Measurements from ENCODE around the gene HTATSF1. TPM values are rescaled to one million over a fixed set of nuclear protein-coding genes. Genes with fewer than 3 reads are reported as not detected.
A peak's percentile ranks its signal among the peaks of the same experiment; 100 is the strongest.

The HTATSF1 gene
- total RNA-seq (2014; rRNA removed; shearing (Covaris generic); ENCODE audit: low replicate concordance) = 25.3 and 48.1 TPM in 2 replicates

GRCh38 chrX:136497556-136498052, at the start of gene HTATSF1:
TSS of gene HTATSF1 (plus strand) at chrX:136497592. CDS start at chrX:136497685, 93 bp downstream.
- Histone ChIP-seq H3K27ac (ENCODE audit: low read length) (peak within 1 kb of the TSS; percentile 71), H3K9me3 (ENCODE audit: low read length) (no peaks in the 10 kb centered on the region), H3K27me3 (ENCODE audit: low read length) (no peaks in the 10 kb centered on the region), H3K4me1 (ENCODE audit: low read length) (peaks cover 21% of the 10 kb centered on the region), H2AFZ (ENCODE audit: low read length) (0 out of 2 replicates have a peak within 1 kb of the TSS, but pooled peaks have one; percentile 64), H4K20me1 (ENCODE audit: insufficient read depth, low read depth, low read length) (no peaks in the 10 kb centered on the region), H3K36me3 (ENCODE audit: insufficient read depth, low read length) (peaks cover 16% of the 10 kb centered on the region; the same call in 1 of the 2 replicates), H3K79me2 (ENCODE audit: low read length) (peaks cover 26% of the 10 kb centered on the region), H3K4me3 (ENCODE audit: low read length) (peak within 1 kb of the TSS; percentile 77), H3K9me2 (replicated peaks; ENCODE audit: insufficient read depth, low read length) (no peaks in the 10 kb centered on the region), H3K4me2 (ENCODE audit: low read depth, low read length, poor library complexity, severe bottlenecking) (peak within 1 kb of the TSS; percentile 70), H3K9ac (ENCODE audit: low read length) (peak within 1 kb of the TSS; percentile 87)
- DNase-seq = peak; percentile 57

- no peak overlapping the region for H3K4me3 ChIP-seq (ENCODE audit: low read length)
- no peak overlapping the region for H3K4me2 ChIP-seq (ENCODE audit: low read depth, low read length, poor library complexity, severe bottlenecking)
- DNase-seq = no peak
- H3K36me3 ChIP-seq (ENCODE audit: insufficient read depth, low read length) = no peaks in the 10 kb centered on the region
- H3K27ac ChIP-seq (ENCODE audit: low read length) = no peak overlapping the region
- no peak overlapping the region for H3K9ac ChIP-seq (ENCODE audit: low read length)
- H3K79me2 ChIP-seq (ENCODE audit: low read length) = no peaks in the 10 kb centered on the region
- H3K9me2 ChIP-seq (replicated peaks; ENCODE audit: insufficient read depth, low read length) = no peaks in the 10 kb centered on the region
- H3K27me3 ChIP-seq (ENCODE audit: low read length) = no peaks in the 10 kb centered on the region
- no peaks in the 10 kb centered on the region for H3K9me3 ChIP-seq (ENCODE audit: low read length)
- H4K20me1 ChIP-seq (ENCODE audit: insufficient read depth, low read depth, low read length) = no peaks in the 10 kb centered on the region
- no peaks in the 10 kb centered on the region for H3K4me1 ChIP-seq (ENCODE audit: low read length)
- no peak overlapping the region for H2AFZ ChIP-seq (ENCODE audit: low read length)
These were observed 49.4 kb upstream of the HTATSF1 start for GRCh38 chrX:136447968-136448367.

GRCh38 chrX:136450050-136450830, 47.2 kb upstream of the HTATSF1 start:
- no peak overlapping the region for H3K4me2 ChIP-seq (ENCODE audit: low read depth, low read length, poor library complexity, severe bottlenecking)

GRCh38 chrX:136452614-136453013, 44.8 kb upstream of the HTATSF1 start:
- Histone ChIP-seq H3K4me3 (ENCODE audit: low read length) (no peak overlapping the region), H3K9me3 (ENCODE audit: low read length) (no peaks in the 10 kb centered on the region), H3K4me2 (ENCODE audit: low read depth, low read length, poor library complexity, severe bottlenecking) (no peak overlapping the region), H3K36me3 (ENCODE audit: insufficient read depth, low read length) (no peaks in the 10 kb centered on the region), H4K20me1 (ENCODE audit: insufficient read depth, low read depth, low read length) (no peaks in the 10 kb centered on the region), H3K9ac (ENCODE audit: low read length) (no peak overlapping the region), H3K27ac (ENCODE audit: low read length) (no peak overlapping the region), H3K79me2 (ENCODE audit: low read length) (no peaks in the 10 kb centered on the region), H3K4me1 (ENCODE audit: low read length) (no peaks in the 10 kb centered on the region), H3K27me3 (ENCODE audit: low read length) (no peaks in the 10 kb centered on the region), H3K9me2 (replicated peaks; ENCODE audit: insufficient read depth, low read length) (no peaks in the 10 kb centered on the region), H2AFZ (ENCODE audit: low read length) (no peak overlapping the region)
- no peak for DNase-seq

More at GRCh38 chrX:136450050-136450830, 47.2 kb upstream of the HTATSF1 start:
- Histone ChIP-seq H3K9me3 (ENCODE audit: low read length) (no peaks in the 10 kb centered on the region), H3K9ac (ENCODE audit: low read length) (no peak overlapping the region), H3K4me1 (ENCODE audit: low read length) (no peaks in the 10 kb centered on the region), H3K79me2 (ENCODE audit: low read length) (no peaks in the 10 kb centered on the region), H3K9me2 (replicated peaks; ENCODE audit: insufficient read depth, low read length) (no peaks in the 10 kb centered on the region), H3K36me3 (ENCODE audit: insufficient read depth, low read length) (no peaks in the 10 kb centered on the region), H3K27me3 (ENCODE audit: low read length) (no peaks in the 10 kb centered on the region), H4K20me1 (ENCODE audit: insufficient read depth, low read depth, low read length) (no peaks in the 10 kb centered on the region), H3K27ac (ENCODE audit: low read length) (no peak overlapping the region), H3K4me3 (ENCODE audit: low read length) (no peak overlapping the region), H2AFZ (ENCODE audit: low read length) (no peak overlapping the region)
- no peak for DNase-seq

GRCh38 chrX:136453114-136453513, 44.3 kb upstream of the HTATSF1 start:
- Histone ChIP-seq H3K36me3 (ENCODE audit: insufficient read depth, low read length) (no peaks in the 10 kb centered on the region), H3K9me2 (replicated peaks; ENCODE audit: insufficient read depth, low read length) (no peaks in the 10 kb centered on the region), H3K4me1 (ENCODE audit: low read length) (no peaks in the 10 kb centered on the region), H4K20me1 (ENCODE audit: insufficient read depth, low read depth, low read length) (no peaks in the 10 kb centered on the region), H3K27ac (ENCODE audit: low read length) (no peak overlapping the region), H2AFZ (ENCODE audit: low read length) (no peak overlapping the region), H3K27me3 (ENCODE audit: low read length) (no peaks in the 10 kb centered on the region), H3K4me2 (ENCODE audit: low read depth, low read length, poor library complexity, severe bottlenecking) (no peak overlapping the region), H3K9ac (ENCODE audit: low read length) (no peak overlapping the region), H3K9me3 (ENCODE audit: low read length) (no peaks in the 10 kb centered on the region), H3K79me2 (ENCODE audit: low read length) (no peaks in the 10 kb centered on the region), H3K4me3 (ENCODE audit: low read length) (no peak overlapping the region)
- DNase-seq = no peak

GRCh38 chrX:136453771-136454170, 43.6 kb upstream of the HTATSF1 start:
- Histone ChIP-seq H3K9me2 (replicated peaks; ENCODE audit: insufficient read depth, low read length) (no peaks in the 10 kb centered on the region), H4K20me1 (ENCODE audit: insufficient read depth, low read depth, low read length) (no peaks in the 10 kb centered on the region), H3K27ac (ENCODE audit: low read length) (no peak overlapping the region), H3K27me3 (ENCODE audit: low read length) (no peaks in the 10 kb centered on the region), H3K36me3 (ENCODE audit: insufficient read depth, low read length) (no peaks in the 10 kb centered on the region), H3K79me2 (ENCODE audit: low read length) (no peaks in the 10 kb centered on the region), H3K9me3 (ENCODE audit: low read length) (no peaks in the 10 kb centered on the region), H3K4me2 (ENCODE audit: low read depth, low read length, poor library complexity, severe bottlenecking) (no peak overlapping the region), H3K4me1 (ENCODE audit: low read length) (no peaks in the 10 kb centered on the region), H3K9ac (ENCODE audit: low read length) (no peak overlapping the region), H3K4me3 (ENCODE audit: low read length) (no peak overlapping the region), H2AFZ (ENCODE audit: low read length) (no peak overlapping the region)
- DNase-seq = no peak

- no peak overlapping the region for H3K4me3 ChIP-seq (ENCODE audit: low read length)
- no peaks in the 10 kb centered on the region for H3K79me2 ChIP-seq (ENCODE audit: low read length)
- no peak overlapping the region for H3K9ac ChIP-seq (ENCODE audit: low read length)
- no peak overlapping the region for H3K27ac ChIP-seq (ENCODE audit: low read length)
- no peak overlapping the region for H2AFZ ChIP-seq (ENCODE audit: low read length)
- no peaks in the 10 kb centered on the region for H3K27me3 ChIP-seq (ENCODE audit: low read length)
- H3K9me2 ChIP-seq (replicated peaks; ENCODE audit: insufficient read depth, low read length) = no peaks in the 10 kb centered on the region
- no peak for DNase-seq
- H3K9me3 ChIP-seq (ENCODE audit: low read length) = no peaks in the 10 kb centered on the region
- H4K20me1 ChIP-seq (ENCODE audit: insufficient read depth, low read depth, low read length) = no peaks in the 10 kb centered on the region
- no peak overlapping the region for H3K4me2 ChIP-seq (ENCODE audit: low read depth, low read length, poor library complexity, severe bottlenecking)
- H3K4me1 ChIP-seq (ENCODE audit: low read length) = no peaks in the 10 kb centered on the region
- no peaks in the 10 kb centered on the region for H3K36me3 ChIP-seq (ENCODE audit: insufficient read depth, low read length)
These were observed 41.3 kb upstream of the HTATSF1 start for GRCh38 chrX:136456133-136456532.

- Histone ChIP-seq H3K9ac (ENCODE audit: low read length) (no peak overlapping the region), H3K36me3 (ENCODE audit: insufficient read depth, low read length) (no peaks in the 10 kb centered on the region), H4K20me1 (ENCODE audit: insufficient read depth, low read depth, low read length) (no peaks in the 10 kb centered on the region), H2AFZ (ENCODE audit: low read length) (no peak overlapping the region), H3K27ac (ENCODE audit: low read length) (no peak overlapping the region), H3K4me1 (ENCODE audit: low read length) (no peaks in the 10 kb centered on the region), H3K4me2 (ENCODE audit: low read depth, low read length, poor library complexity, severe bottlenecking) (no peak overlapping the region), H3K79me2 (ENCODE audit: low read length) (no peaks in the 10 kb centered on the region), H3K9me2 (replicated peaks; ENCODE audit: insufficient read depth, low read length) (no peaks in the 10 kb centered on the region), H3K27me3 (ENCODE audit: low read length) (no peaks in the 10 kb centered on the region), H3K4me3 (ENCODE audit: low read length) (no peak overlapping the region), H3K9me3 (ENCODE audit: low read length) (no peaks in the 10 kb centered on the region)
- DNase-seq = no peak
These were observed 40.0 kb upstream of the HTATSF1 start for GRCh38 chrX:136457303-136457917.

Data from Karpas-422 (cell line).